ENCODE measurements around the gene HOXA2. TPM values are rescaled to one million over a fixed set of nuclear protein-coding genes. Genes with fewer than 3 reads are reported as not detected.
A peak's percentile ranks its signal among the peaks of the same experiment; 100 is the strongest.

HOXA2 gene
- total and polyA plus RNA-seq, 4 donors: 0.44 to 3.4 (median 1.5) TPM

GRCh38 chr7:27143950-27144780 lies 41.7 kb upstream of the HOXA2 start:
- peaks cover 0 to 47% (median 3%) of the 10 kb centered on the region in 5 donors for H3K4me1 ChIP-seq (ENCODE audit: control insufficient read depth in 5 of 5, insufficient read depth in 5 of 5, low read length in 5 of 5)
- peaks cover 0 to 4% (median 0%) of the 10 kb centered on the region in 4 donors for H3K9me3 ChIP-seq (ENCODE audit: control insufficient read depth in 4 of 4, insufficient read depth in 3 of 4, low read length in 3 of 4)
- peak overlapping the region in 1 of 2 donors; percentile 83 for H3K27ac ChIP-seq (ENCODE audit: low read depth in 1 of 2, low read length in 1 of 2)
- WGBS, 2 donors: 37 to 62% methylated on average over 40 of the region's 40 CpGs
- TF ChIP-seq CTCF (IDR thresholded peaks at IDR 0.05; ENCODE audit: control extremely low read depth, extremely low read depth): no peak
- no peak overlapping the region for H3K4me3 ChIP-seq
- peaks cover 0 to 52% (median 14%) of the 10 kb centered on the region in 3 donors for H3K27me3 ChIP-seq (ENCODE audit: control insufficient read depth in 3 of 3, insufficient read depth in 3 of 3, low read length in 2 of 3)
- peaks cover 0 to 45% (median 6%) of the 10 kb centered on the region in 4 donors for H3K36me3 ChIP-seq (ENCODE audit: control insufficient read depth in 4 of 4, insufficient read depth in 4 of 4, low read length in 4 of 4)
- H3K9ac ChIP-seq (ENCODE audit: insufficient read depth in 1 of 2, low read length in 2 of 2): peak overlapping the region in 1 of 2 donors; percentile 96
- DNase-seq: peak in 2 of 3 donors; percentile 49 to 77
- no peak for ATAC-seq (ENCODE audit: insufficient read depth, low FRiP score)

DNA sequence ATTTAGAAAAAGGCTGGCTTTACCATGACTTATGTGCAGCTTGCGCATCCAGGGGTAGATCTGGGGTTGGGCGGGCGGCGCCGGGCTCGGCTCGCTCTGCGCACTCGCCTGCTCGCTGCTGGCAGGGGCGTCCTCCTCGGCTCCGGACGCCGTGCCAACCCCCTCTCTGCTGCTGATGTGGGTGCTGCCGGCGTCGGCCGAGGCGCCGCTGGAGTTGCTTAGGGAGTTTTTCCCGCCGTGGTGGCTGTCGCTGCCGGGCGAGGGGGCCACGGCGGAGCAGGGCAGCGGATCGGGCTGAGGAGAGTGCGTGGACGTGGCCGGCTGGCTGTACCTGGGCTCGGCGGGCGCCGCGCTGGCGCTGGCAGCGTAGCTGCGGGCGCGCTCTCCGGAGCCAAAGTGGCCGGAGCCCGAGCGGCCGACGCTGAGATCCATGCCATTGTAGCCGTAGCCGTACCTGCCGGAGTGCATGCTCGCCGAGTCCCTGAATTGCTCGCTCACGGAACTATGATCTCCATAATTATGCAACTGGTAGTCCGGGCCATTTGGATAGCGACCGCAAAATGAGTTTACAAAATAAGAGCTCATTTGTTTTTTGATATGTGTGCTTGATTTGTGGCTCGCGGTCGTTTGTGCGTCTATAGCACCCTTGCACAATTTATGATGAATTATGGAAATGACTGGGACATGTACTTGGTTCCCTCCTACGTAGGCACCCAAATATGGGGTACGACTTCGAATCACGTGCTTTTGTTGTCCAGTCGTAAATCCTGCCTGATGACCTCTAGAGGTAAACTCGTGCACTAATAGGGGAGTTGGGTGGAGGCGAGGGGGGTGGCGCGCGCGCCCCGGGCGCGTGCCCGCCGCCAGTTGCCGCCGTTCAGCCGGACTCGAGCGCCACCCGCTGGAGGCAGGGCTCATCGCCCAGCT lies 40.8 kb upstream of the HOXA2 start, which contains the start of gene HOXA5:
TSS of gene HOXA5 (minus strand) at position 659 of the 927 bp plus-strand sequence. CDS start at position 585, 74 bp downstream.
- H3K27ac ChIP-seq (ENCODE audit: low read depth in 1 of 2, low read length in 1 of 2): peak within 1 kb of the TSS in 1 of 2 donors; percentile 84
- H3K27me3 ChIP-seq (ENCODE audit: control insufficient read depth in 3 of 3, insufficient read depth in 3 of 3, low read length in 2 of 3): peaks cover 0 to 43% (median 12%) of the 10 kb centered on the region in 3 donors
- TF ChIP-seq CTCF (IDR thresholded peaks at IDR 0.05; ENCODE audit: control extremely low read depth, extremely low read depth): peak; percentile 37
- DNase-seq (peak; percentile 96 to 99 (median 98)), ATAC-seq (ENCODE audit: insufficient read depth, low FRiP score) (peak; percentile 55)
- H3K9me3 ChIP-seq (ENCODE audit: control insufficient read depth in 4 of 4, insufficient read depth in 3 of 4, low read length in 3 of 4): peaks cover 0 to 2% (median 0%) of the 10 kb centered on the region in 4 donors
- 33 to 51% methylated on average over 79 to 86 of the region's 86 CpGs for WGBS, 2 donors
- H3K4me3 ChIP-seq: peak within 1 kb of the TSS; percentile 89
- peaks cover 0 to 45% (median 7%) of the 10 kb centered on the region in 4 donors for H3K36me3 ChIP-seq (ENCODE audit: control insufficient read depth in 4 of 4, insufficient read depth in 4 of 4, low read length in 4 of 4)
- peaks cover 0 to 47% (median 3%) of the 10 kb centered on the region in 5 donors for H3K4me1 ChIP-seq (ENCODE audit: control insufficient read depth in 5 of 5, insufficient read depth in 5 of 5, low read length in 5 of 5)
- peak within 1 kb of the TSS; percentile 97 to 100 for H3K9ac ChIP-seq (ENCODE audit: insufficient read depth in 1 of 2, low read length in 2 of 2)

- Histone ChIP-seq H3K4me1 (ENCODE audit: control insufficient read depth in 5 of 5, insufficient read depth in 5 of 5, low read length in 5 of 5) (peaks cover 0 to 51% (median 0%) of the 10 kb centered on the region in 5 donors), H3K27me3 (ENCODE audit: control insufficient read depth in 3 of 3, insufficient read depth in 3 of 3, low read length in 2 of 3) (peaks cover 0 to 42% (median 13%) of the 10 kb centered on the region in 3 donors)
- peak in 1 of 3 donors; percentile 44 for DNase-seq
These were observed 40.1 kb upstream of the HOXA2 start for GRCh38 chr7:27142580-27143022.

More at GRCh38 chr7:27142580-27143022, 40.1 kb upstream of the HOXA2 start:
- H3K9me3 ChIP-seq (ENCODE audit: control insufficient read depth in 4 of 4, insufficient read depth in 3 of 4, low read length in 3 of 4): peaks cover 0 to 2% (median 0%) of the 10 kb centered on the region in 4 donors
- peak overlapping the region; percentile 97 to 100 for H3K9ac ChIP-seq (ENCODE audit: insufficient read depth in 1 of 2, low read length in 2 of 2)
- TF ChIP-seq CTCF (IDR thresholded peaks at IDR 0.05; ENCODE audit: control extremely low read depth, extremely low read depth): no peak
- ATAC-seq (ENCODE audit: insufficient read depth, low FRiP score): no peak
- H3K4me3 ChIP-seq: peak overlapping the region; percentile 89
- H3K36me3 ChIP-seq (ENCODE audit: control insufficient read depth in 4 of 4, insufficient read depth in 4 of 4, low read length in 4 of 4): peaks cover 0 to 45% (median 7%) of the 10 kb centered on the region in 4 donors
- H3K27ac ChIP-seq (ENCODE audit: low read depth in 1 of 2, low read length in 1 of 2): peak overlapping the region in 1 of 2 donors; percentile 84
- WGBS, 2 donors: 28 to 49% methylated on average over 22 to 29 of the region's 29 CpGs

All from lung (tissue), 12 donors.